ENCODE results near the gene C12orf76. TPM values are rescaled to one million over a fixed set of nuclear protein-coding genes. Genes with fewer than 3 reads are reported as not detected.

C12orf76 gene
- total and polyA plus RNA-seq, 2 experiments from 2014 or later = 14.3 to 14.5 TPM

- H3K79me2 ChIP-seq (replicated peaks; ENCODE audit: insufficient read depth) = peaks cover 25% of the 10 kb centered on the region
- H3F3A ChIP-seq (replicated peaks; ENCODE audit: low read depth) = no peaks in the 10 kb centered on the region
- H3K4me3 Mint-ChIP-seq = no peak overlapping the region
- peaks cover 8% of the 10 kb centered on the region; the same call in 1 of the 2 replicates for H3K36me3 ChIP-seq (ENCODE audit: insufficient read depth)
- TF ChIP-seq STAT1 (IDR thresholded peaks at IDR 0.05; ENCODE audit: unreplicated experiment) (no peak), ZNF114 (CRISPR knock-in tag; IDR thresholded peaks at IDR 0.05) (no peak), ZNF462 (CRISPR knock-in tag; IDR thresholded peaks at IDR 0.05) (no peak), POLR2AphosphoS5 (IDR thresholded peaks at IDR 0.05; ENCODE audit: low read depth) (no peak), NANOG (IDR thresholded peaks at IDR 0.05; ENCODE audit: borderline replicate concordance) (no peak), CREB1 (CRISPR knock-in tag; IDR thresholded peaks at IDR 0.05; ENCODE audit: low read depth) (no peak), EZH2phosphoT487 (IDR thresholded peaks at IDR 0.05; ENCODE audit: unreplicated experiment) (no peak), EZH2 (IDR thresholded peaks at IDR 0.05; ENCODE audit: low read depth, unreplicated experiment) (no peak), REST (IDR thresholded peaks at IDR 0.05; ENCODE audit: unreplicated experiment) (no peak), JUNB (IDR thresholded peaks at IDR 0.05; ENCODE audit: unreplicated experiment) (no peak), ZNF331 (CRISPR knock-in tag; IDR thresholded peaks at IDR 0.05; ENCODE audit: low read depth) (no peak), ETS1 (IDR thresholded peaks at IDR 0.05) (no peak)
- TF ChIP-seq, protein P1, sequence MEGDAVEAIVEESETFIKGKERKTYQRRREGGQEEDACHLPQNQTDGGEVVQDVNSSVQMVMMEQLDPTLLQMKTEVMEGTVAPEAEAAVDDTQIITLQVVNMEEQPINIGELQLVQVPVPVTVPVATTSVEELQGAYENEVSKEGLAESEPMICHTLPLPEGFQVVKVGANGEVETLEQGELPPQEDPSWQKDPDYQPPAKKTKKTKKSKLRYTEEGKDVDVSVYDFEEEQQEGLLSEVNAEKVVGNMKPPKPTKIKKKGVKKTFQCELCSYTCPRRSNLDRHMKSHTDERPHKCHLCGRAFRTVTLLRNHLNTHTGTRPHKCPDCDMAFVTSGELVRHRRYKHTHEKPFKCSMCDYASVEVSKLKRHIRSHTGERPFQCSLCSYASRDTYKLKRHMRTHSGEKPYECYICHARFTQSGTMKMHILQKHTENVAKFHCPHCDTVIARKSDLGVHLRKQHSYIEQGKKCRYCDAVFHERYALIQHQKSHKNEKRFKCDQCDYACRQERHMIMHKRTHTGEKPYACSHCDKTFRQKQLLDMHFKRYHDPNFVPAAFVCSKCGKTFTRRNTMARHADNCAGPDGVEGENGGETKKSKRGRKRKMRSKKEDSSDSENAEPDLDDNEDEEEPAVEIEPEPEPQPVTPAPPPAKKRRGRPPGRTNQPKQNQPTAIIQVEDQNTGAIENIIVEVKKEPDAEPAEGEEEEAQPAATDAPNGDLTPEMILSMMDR (conservative IDR thresholded peaks at IDR 0.05; ENCODE audit: low read depth in 2 of 2) = no peak
- H3K27ac ChIP-seq (ENCODE audit: low read depth) = no peak overlapping the region
- peaks cover 8% of the 10 kb centered on the region for H3K4me1 ChIP-seq (ENCODE audit: insufficient read depth)
- no peak overlapping the region for H3K4me2 ChIP-seq
- H3K4me1 Mint-ChIP-seq = peaks cover 24% of the 10 kb centered on the region
- no peak overlapping the region for H2AFZ ChIP-seq
- no peaks in the 10 kb centered on the region for H3K27me3 ChIP-seq (ENCODE audit: insufficient read depth)
- H3K4me3 ChIP-seq = no peak overlapping the region
- no peaks in the 10 kb centered on the region for H3K27me3 Mint-ChIP-seq (ENCODE audit: insufficient read depth, low read depth, poor library complexity)
- DNase-seq (ENCODE audit: low spot score) (no peak), ATAC-seq (no peak)
- peaks cover 12% of the 10 kb centered on the region for H4K20me1 ChIP-seq (replicated peaks; ENCODE audit: insufficient read depth)
- no peaks in the 10 kb centered on the region for H3K9me3 Mint-ChIP-seq
- H3K9me2 ChIP-seq (ENCODE audit: insufficient read depth) = 0 out of 2 replicates have a peak, but pooled peaks cover 2% of the 10 kb centered on the region
- H3K36me3 Mint-ChIP-seq (ENCODE audit: low read depth) = peaks cover 21% of the 10 kb centered on the region; the same call in 2 of the 3 replicates
- H3K27ac Mint-ChIP-seq = no peak overlapping the region
Measured at GRCh38 chr12:109991586-109991985, 56.7 kb downstream of the C12orf76 start.

All from GM23338 (cell line).